ENCODE measurements around the gene RPUSD1.

Gene RPUSD1

GRCh38 chr16:818592-818991 is 30.4 kb upstream of the RPUSD1 start:
- no peak for DNase-seq (ENCODE audit: low spot score)

- DNase-seq (ENCODE audit: low spot score): no peak
Observed at GRCh38 chr16:818132-818531, 30.0 kb upstream of the RPUSD1 start.

- DNase-seq (ENCODE audit: low spot score): no peak
Observed at GRCh38 chr16:817001-817906, 29.1 kb upstream of the RPUSD1 start.

- no peak for DNase-seq (ENCODE audit: low spot score)
Observed at GRCh38 chr16:815861-816260, 27.7 kb upstream of the RPUSD1 start.

GRCh38 chr16:814974-815373 is 26.8 kb upstream of the RPUSD1 start:
- DNase-seq (ENCODE audit: low spot score): no peak

- DNase-seq (ENCODE audit: low spot score): no peak
Observed at GRCh38 chr16:813916-814412, 25.8 kb upstream of the RPUSD1 start.

- peak; percentile 88 for DNase-seq (ENCODE audit: low spot score)
Observed at GRCh38 chr16:813204-813915, 25.2 kb upstream of the RPUSD1 start.

GRCh38 chr16:808085-808386 is 19.9 kb upstream of the RPUSD1 start:
- no peak for DNase-seq (ENCODE audit: low spot score)

- peak; percentile 91 for DNase-seq (ENCODE audit: low spot score)
Observed at GRCh38 chr16:807347-808084, 19.3 kb upstream of the RPUSD1 start.

- no peak for DNase-seq (ENCODE audit: low spot score)
Observed at GRCh38 chr16:805474-805873, 17.3 kb upstream of the RPUSD1 start.

GRCh38 chr16:804193-805048 is 16.2 kb upstream of the RPUSD1 start:
- no peak for DNase-seq (ENCODE audit: low spot score)

- no peak for DNase-seq (ENCODE audit: low spot score)
Observed at GRCh38 chr16:803754-804080, 15.5 kb upstream of the RPUSD1 start.

- DNase-seq (ENCODE audit: low spot score): no peak
Observed at GRCh38 chr16:802914-803753, 15.0 kb upstream of the RPUSD1 start.

GRCh38 chr16:802461-802860 is 14.3 kb upstream of the RPUSD1 start:
- DNase-seq (ENCODE audit: low spot score): no peak

GRCh38 chr16:801584-802363 is 13.6 kb upstream of the RPUSD1 start:
- DNase-seq (ENCODE audit: low spot score): no peak

GRCh38 chr16:800834-801511 is 12.8 kb upstream of the RPUSD1 start:
- DNase-seq (ENCODE audit: low spot score): no peak

- no peak for DNase-seq (ENCODE audit: low spot score)
Observed at GRCh38 chr16:799948-800833, 12.0 kb upstream of the RPUSD1 start, which contains the start of gene GNG13. Gene GNG13 (minus strand): TSS chr16:800734. CDS start chr16:799077, 1,657 bp downstream.
